Stimulated activated CD4-positive, alpha-beta T cell treated with anti-CD3 and anti-CD28 coated beads, Interleukin-15, amount 100 ng/mL, for 48 hours (primary cell): ENCODE results near the gene ZNF212.
A peak's percentile ranks its signal among the peaks of the same experiment; 100 is the strongest.
"Not testable (repeated sequence)": the region's sequence is repeated elsewhere in the genome, so short reads cannot be mapped to it uniquely, and the experiment has no call there.

ENCODE experiments used
- DNase-seq, 2 donors: peaks; one replicate each; pipeline ENCODE4 v3.0.0-alpha.2; 2020; ENCODE audit warnings: low read depth in 2 of 2

The ZNF212 gene

GRCh38 chr7:149252378-149252777 is 12.9 kb downstream of the ZNF212 start:
- no peak for DNase-seq

GRCh38 chr7:149253665-149254064 is 14.2 kb downstream of the ZNF212 start:
- no peak for DNase-seq

DNA sequence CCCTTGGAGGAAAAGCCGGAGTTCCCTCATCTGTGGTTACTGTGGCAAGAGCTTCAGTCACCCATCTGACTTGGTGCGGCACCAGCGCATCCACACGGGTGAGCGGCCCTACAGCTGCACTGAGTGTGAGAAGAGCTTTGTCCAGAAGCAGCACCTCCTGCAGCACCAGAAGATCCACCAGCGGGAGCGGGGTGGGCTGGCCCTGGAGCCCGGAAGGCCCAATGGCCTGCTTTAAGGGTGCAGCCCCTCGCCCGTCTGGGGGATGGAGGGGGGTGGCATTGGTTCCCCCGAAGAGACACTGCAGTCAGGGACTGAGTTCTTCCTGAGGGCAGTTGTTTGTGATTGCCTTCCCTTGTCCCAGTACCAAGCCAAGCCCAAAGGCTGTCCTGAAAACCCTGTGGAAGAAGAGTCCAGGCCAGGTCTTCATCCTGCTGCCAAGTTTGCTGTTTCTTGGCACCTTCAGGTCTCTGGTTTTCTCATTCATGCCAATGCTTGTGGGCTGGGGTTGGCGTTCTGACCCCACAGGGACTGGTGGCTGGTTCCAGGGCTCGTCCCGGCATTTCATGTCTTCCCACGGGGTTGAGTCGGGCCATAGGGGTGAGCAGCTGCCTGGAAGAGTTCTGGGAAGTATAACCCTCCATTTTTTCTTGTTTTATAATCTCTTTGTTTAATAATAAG is 14.9 kb downstream of the ZNF212 start:
- DNase-seq: no peak

DNA sequence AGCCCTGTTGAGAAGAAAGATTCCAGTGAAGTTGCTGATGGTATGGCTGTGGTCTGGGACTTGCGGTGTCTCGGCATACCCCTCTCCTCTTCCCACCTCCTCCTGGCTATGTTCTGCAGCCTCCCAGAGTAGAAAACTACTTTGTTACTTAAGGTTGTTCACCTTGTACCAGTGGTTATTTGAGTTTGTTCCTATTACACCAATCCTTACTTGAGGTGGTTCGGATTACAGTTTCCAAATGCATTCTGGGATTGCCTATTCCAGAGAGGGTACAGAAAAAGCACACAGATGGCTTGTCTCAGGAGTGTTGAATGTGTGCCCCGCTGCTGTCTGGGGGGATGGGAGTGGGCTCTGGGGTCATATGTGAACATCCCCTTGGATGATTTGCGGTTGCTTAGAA is 15.7 kb downstream of the ZNF212 start:
- DNase-seq: no peak

DNA sequence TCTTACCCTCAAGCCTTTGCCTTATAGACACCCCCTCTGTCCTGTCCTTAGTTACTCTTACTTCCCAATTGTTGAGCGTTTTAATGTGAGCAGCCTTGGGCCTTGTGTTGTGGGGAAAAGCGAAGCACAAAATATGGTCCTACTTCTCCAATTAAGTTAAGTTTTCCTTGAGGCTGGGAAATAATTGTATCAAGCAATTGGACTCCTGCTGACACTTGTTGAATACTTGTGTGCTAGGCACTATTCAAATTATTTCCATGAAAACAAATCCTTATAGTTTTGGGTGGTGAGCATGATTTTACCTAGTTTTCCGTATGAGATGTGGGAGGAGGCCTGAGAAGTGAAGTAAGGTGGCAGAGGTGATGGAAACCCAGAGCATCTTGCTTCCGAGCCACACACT is 17.1 kb downstream of the ZNF212 start:
- DNase-seq: no peak

GRCh38 chr7:149257146-149257545 is 17.7 kb downstream of the ZNF212 start:
- DNase-seq: no peak

DNA sequence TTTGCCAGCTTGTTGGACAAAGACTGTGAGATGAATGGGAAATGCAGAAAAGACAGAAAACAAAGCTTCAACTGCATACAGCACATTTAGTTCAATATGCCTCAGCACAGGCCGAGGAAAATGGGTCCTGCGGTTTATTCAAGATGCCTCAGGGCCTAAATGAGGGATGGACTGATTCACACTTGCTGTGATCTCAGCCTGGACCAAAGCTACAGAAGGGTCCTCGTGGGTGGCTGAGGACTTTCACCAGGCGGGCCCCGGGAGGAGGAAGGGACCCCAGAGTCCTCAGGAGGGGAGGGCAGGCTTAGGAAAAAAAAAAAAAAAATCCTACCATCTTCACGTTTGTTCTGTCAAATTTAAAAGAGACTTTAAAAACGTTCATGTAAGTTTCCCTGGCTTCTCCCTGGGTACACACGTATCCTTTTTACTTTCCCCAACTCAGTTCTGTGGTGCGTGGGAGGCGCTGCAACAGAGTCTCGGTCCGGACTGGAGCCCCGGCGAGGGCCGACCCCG is 21.9 kb downstream of the ZNF212 start:
- peak in 1 of 2 donors; percentile 26 for DNase-seq

DNA sequence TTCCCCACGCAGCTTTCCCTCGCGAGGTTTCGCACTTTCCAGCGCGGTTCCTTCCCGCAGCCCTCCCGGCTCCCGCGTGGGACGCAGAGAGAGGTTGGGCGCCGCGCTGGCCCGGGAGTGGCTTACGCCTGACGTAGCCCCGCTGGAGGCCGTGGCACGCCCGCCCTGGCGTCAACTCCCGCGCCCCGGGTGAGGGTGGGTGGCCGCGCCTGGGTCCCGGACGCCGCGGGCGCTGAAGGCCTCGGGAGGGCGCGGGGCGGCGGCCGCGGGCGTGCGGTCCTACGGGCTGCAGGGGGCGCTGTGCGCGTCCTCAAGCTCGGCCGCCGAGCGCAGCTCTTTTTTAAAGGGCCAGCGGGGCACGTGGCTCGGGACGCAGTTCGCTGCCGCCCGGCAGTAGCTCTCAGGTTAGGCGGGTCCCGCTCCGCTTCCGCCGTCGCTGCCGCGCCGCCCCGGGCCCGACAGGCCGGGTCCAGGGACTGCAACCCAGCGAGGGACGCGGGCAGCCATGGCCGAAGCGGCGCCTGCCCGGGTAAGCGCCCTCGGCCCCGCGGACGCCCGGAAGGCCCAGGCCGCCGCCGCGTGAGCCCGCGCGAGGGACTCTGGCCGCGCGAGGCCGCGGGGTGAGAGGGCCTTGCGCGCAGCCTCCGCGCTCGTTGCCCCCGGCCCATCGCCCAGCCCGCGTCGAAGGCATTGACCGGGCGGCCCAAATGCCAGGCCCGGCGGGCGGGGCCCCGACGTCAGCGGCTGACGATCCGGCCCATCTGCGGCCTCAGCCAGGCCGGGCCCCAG is 22.6 kb downstream of the ZNF212 start, which contains the start of gene ZNF783:
Gene ZNF783, plus strand, starts transcription at position 368 of the 789 bp plus-strand sequence. Its CDS starts 138 bp downstream, at position 506.
- peak; percentile 73 to 81 for DNase-seq

- DNase-seq: no peak
These were observed 27.0 kb downstream of the ZNF212 start for GRCh38 chr7:149266451-149266850.

DNA sequence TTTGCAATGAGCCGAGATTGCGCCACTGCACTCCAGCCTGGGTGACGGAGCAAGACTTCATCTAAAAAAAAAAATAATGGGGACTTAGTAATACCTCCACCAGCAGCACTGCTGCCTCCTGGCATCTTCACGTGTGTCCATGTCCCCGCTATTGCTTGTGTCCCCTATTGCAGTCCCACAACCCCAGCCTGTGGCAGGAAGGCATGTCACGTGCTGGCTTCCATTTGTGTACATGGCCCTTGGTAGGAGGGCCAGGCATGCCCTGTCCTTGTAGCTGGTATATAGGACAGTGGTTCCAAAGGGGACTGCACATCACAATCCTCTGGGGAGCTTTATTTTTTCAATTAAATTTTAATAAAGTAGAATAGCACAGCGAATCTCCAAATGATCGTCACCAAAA is 28.3 kb downstream of the ZNF212 start:
- DNase-seq: no peak

DNA sequence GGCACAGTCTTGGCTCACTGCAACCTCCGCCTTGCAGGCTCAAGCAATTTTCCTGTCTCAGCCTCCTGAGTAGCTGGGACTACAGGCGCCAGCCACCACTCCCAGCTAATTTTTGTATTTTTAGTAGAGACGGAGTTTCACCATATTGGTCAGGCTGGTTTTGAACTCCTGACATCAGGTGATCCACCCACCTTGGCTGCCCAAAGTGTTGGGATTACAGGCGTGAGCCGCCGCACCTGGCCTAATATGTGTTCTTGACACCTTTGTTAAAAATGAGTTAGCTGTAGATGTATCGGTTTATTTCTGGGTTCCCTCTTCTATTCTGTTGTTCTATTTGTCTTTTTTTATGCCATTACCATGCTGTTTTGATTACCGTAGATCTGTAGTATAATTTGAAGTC is 35.0 kb downstream of the ZNF212 start:
- DNase-seq: not testable (repeated sequence)

DNA sequence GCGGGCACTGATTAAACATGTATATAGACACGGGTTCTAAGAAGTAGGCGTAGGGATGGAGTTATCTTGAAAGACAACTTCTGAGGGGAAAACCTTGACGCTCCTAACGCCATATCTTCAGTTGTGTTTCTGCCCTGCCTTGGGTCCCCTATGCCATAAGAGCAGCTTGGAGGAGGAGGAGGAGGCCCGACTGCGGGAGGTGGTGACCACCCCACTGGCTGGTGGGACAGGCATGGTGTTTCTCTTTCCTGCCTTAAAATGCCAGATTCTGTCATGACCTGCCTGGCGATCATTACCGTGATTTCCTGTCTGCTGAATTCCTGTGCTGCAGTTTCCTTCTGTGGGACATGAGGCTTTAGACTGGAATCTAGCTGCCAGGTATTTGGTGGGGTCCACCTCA is 38.4 kb downstream of the ZNF212 start:
- DNase-seq: no peak

GRCh38 chr7:149278396-149278795 is 38.9 kb downstream of the ZNF212 start:
- no peak for DNase-seq

DNA sequence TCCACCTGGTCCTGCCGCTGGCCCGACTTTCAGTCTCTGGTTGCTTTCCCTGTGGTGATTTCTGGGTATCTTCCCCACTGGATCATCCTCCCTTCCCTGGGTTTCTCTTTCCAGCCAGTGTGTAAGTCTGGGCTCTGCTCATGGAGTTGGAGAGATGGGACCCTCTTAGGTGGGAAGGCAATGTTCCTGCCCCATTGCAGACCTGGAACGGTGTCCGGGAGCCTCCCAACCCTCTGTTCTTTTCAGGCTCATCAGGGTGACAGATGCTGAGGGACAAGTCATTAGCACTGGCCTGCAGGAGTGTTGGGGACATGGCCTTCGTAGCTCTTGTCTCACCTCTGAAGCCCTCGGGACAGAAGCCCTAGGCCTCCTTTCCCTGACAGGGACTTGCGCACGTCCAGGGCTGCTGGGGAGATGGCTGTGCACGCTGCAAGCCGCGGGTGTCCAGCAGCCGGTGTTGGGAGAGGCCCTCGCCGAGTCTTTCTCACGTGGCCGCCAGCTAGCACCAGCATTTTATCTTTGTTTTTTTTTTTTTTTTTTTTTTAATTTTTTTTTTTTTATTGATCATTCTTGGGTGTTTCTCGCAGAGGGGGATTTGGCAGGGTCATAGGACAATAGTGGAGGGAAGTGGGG is 39.8 kb downstream of the ZNF212 start:
- DNase-seq: no peak

- DNase-seq: no peak
These were observed 40.7 kb downstream of the ZNF212 start for GRCh38 chr7:149280151-149280550.

- DNase-seq: no peak
These were observed 41.4 kb downstream of the ZNF212 start for GRCh38 chr7:149280661-149281507.

GRCh38 chr7:149281508-149282330 is 42.3 kb downstream of the ZNF212 start:
- DNase-seq: no peak

DNA sequence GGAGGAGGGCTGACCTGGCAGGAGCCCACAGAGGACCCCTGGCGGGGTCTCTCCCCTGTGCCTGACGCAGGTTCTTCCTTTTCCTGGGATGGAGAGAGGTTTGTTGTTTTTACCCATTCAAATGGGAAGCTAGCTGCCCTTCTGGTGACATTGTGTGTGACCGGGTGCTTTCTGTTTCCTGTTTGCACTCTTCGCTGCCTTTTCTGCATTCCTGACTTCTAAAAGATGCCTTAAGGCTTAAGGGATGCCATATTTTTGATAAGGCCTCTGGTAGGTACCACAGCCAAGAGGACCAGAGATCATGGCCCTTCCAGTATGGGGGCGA is 42.8 kb downstream of the ZNF212 start:
- no peak for DNase-seq

DNA sequence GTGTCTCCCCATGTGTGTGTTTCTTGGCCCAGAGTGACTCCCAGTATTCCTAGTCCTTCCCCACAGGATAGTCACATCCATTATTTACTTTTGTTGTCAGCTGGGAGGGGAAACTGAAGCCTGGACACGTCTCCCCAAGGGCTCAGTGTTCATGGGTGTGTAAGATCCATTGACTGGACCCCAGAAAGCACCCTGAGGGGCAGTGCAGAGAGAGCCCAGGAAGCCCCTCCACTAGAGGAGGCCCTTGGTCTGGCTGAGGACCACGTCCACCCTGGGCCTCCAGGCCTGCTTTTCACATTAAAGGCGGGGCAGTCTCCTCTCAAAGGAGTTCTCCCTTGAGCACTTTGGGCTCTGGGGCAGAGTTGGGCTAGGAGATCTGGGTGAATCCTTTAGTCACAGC is 43.9 kb downstream of the ZNF212 start:
- DNase-seq: no peak

DNA sequence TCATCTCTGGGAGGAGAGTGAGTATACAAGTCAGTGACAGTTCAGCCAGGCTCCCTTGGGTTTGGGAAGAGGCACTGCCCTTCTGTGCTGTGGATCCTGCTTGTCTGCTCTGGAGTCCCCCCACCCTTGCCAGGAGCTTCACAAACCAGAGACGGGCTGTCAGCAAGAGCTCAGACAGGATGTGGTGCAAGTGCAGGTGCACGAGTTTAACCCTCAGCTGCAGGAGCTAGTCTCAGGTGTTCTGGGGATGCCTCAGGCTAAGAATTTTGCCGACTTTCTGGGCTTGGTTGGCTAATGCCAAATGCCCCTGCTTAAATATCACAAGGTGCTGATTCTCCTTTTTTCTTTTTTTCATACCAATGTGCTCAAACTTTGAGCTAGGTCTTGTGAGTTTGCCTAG is 44.9 kb downstream of the ZNF212 start:
- peak in 1 of 2 donors; percentile 16 for DNase-seq
